ENCODE measurements around the gene RNF186.

- TF ChIP-seq ZBTB7A (tag by site-specific recombination; IDR thresholded peaks at IDR 0.05; ENCODE audit: low read depth), result no peak
- no peak for TF ChIP-seq ZNF654 (tag by site-specific recombination; IDR thresholded peaks at IDR 0.05; ENCODE audit: low read depth)
- TF ChIP-seq CTCF (tag by site-specific recombination; IDR thresholded peaks at IDR 0.05), result no peak
- TF ChIP-seq ZNF776 (tag by site-specific recombination; IDR thresholded peaks at IDR 0.05; ENCODE audit: borderline replicate concordance), result no peak
- no peak for TF ChIP-seq YY1 (tag by site-specific recombination; IDR thresholded peaks at IDR 0.05)
- TF ChIP-seq ZNF664 (tag by site-specific recombination; IDR thresholded peaks at IDR 0.05), result no peak
- no peak for TF ChIP-seq SETDB1 (IDR thresholded peaks at IDR 0.05; ENCODE audit: insufficient read length, low read length)
- TF ChIP-seq ZNF416 (tag by site-specific recombination; IDR thresholded peaks at IDR 0.05), result no peak
- no peak for TF ChIP-seq KLF10 (tag by site-specific recombination; IDR thresholded peaks at IDR 0.05)
- no peak for TF ChIP-seq ZNF18 (tag by site-specific recombination; IDR thresholded peaks at IDR 0.05)
- TF ChIP-seq PRDM10 (tag by site-specific recombination; IDR thresholded peaks at IDR 0.05), result no peak
- TF ChIP-seq ZNF48 (tag by site-specific recombination; IDR thresholded peaks at IDR 0.05), result no peak
- no peak for TF ChIP-seq ZNF239 (tag by site-specific recombination; IDR thresholded peaks at IDR 0.05)
- TF ChIP-seq ZNF785 (tag by site-specific recombination; IDR thresholded peaks at IDR 0.05), result no peak
Measured at GRCh38 chr1:19837866-19838265, 22.8 kb upstream of the RNF186 start.
